ENCODE data around the gene STX8.

Gene STX8

DNA sequence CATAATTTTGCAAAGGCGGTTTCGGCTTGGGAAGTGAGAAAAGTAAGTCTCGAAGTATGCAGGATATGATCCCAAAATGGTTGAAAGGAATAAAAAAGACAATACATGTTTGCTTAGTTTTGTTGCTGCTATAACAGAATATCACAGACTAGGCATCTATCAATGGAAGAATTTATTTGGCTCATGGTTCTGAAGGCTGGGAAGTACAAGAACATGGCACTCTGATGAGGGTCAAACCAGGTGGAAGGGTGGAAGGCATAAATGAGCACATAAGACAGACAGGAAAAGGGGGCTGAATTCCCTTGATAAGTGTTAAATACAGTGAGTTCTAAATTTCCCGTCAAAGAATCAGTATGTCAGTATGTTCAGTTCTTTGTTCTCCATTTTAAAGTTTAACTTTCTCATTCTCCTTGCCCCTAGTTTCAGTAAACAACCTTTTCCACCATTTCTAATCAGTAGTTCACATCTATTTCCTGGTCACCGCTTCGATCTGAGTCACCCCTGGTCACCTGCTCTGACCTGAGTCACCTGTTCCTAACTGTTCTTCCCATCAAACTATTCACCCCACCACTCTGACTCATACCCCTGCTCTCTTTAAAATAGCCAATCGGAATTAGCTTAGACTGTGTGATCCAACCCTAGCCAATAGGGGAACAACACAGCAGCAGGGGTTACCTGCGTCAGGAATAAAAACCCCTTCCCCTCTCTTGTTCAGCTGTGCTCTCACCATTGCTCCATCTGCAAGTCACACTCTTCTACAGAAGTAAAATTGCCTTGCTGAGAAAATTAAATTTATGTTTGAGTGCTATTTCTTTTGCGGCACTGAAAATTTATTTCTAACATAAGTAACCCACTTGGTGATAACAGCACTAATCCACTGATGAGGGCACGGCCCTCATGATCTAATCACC is 240.8 kb downstream of the STX8 start:
- no peak for DNase-seq

DNA sequence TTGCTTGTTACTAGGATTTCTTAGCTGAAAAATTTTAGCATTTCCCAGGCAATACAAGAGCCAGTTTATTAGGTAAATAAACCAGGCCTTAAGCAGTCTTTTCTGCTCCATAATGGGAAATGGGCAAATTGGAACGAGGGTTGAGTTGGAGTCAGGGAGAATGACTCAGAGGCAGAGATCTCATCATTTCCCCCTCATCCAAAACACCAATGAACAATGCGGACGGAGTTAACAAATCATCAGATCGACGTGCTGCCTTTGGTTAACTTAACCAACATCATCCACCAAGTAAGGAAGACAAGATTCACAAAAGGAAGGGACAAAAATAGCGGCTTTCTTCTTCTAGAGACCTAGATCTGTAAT is 243.5 kb downstream of the STX8 start:
- DNase-seq = no peak

DNA sequence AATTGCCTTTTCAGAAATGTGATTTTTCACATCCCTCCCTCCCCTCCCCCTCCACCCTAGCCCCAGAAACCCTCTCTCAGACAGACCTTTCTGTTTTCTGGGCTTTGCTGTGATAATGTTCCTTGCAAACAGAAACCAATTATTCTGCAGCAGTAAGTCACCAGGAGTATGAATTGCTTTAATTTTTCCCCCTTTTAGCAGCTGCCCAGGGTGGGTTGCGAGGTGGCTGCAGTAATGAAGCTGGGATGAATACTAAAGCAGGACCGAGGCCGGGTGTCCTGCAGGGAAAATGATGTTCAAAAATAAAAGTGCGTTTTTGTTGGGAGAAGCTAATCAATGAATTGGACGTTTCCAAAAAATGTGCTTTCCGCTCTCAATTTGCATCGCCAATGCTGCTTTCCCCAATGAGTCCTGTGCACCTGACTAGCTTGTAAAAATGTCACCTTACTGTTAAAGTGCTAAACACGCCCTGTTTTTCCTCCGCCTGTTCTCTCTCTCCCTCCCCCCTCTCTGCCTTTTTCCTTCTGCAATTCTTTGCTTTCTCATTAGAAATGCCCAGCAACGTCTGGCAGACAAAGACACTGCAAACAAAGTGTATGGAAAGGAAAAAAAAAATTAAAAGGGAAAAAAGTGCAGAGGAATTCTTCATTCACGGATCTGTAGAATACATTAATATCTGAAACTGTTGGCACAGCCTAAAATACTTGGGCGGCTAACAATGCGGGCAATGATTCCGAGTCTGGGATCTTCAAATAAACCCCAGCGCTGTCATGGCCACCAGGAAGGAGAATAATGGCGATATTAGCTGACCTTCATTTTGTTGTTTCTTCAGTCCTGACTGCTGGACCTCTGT is 244.1 kb downstream of the STX8 start:
- no peak for DNase-seq

DNA sequence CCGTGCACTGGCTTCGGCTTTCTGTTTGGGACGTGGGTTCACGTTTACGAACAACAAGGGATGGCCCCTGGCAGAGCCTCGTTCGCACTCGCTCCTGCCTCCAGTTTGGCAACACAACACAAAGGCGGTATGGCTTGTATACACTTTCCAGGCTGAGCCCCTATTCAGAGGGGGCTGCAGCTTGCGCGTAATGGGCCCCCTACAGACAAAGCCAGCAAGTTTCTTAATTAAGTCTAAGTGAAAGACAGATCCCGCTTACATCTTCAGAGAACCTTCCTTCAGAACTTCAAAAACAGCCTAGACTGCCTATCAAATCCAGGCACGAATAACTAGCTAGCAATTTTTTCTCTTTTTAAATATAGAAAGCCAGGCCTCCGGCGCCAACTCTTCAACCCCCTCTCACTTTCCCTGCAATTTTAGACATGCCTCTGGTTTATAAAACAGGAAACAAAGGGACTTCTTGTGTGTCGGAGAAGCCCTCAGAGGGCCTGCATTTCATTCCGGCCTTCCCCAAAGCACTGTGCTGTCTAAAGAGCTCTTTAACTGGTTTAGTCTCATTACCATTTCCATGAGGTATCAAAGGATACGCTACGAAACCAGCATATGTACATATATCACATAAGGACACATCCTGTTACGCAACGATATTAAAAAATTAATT is 244.9 kb downstream of the STX8 start:
- DNase-seq = no peak

DNA sequence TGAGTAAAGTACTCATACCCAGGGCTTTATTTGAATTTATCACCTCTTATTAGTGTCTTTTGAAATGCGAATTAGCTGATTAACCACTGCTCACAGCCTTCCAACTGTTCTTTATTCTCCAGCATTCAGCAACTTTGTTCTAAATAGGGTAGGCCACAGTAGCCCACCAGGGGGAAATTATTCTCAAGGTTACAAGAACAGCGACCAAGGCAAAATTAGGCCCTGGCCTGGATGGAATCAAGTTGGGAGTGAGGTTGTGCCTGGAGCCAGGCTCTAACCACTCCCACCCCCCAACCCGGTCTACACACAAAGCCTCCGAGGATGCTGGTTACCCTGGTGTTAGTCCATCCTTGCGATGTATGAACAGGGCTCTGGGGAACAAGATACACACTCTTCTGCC is 245.5 kb downstream of the STX8 start:
- DNase-seq = no peak

DNA sequence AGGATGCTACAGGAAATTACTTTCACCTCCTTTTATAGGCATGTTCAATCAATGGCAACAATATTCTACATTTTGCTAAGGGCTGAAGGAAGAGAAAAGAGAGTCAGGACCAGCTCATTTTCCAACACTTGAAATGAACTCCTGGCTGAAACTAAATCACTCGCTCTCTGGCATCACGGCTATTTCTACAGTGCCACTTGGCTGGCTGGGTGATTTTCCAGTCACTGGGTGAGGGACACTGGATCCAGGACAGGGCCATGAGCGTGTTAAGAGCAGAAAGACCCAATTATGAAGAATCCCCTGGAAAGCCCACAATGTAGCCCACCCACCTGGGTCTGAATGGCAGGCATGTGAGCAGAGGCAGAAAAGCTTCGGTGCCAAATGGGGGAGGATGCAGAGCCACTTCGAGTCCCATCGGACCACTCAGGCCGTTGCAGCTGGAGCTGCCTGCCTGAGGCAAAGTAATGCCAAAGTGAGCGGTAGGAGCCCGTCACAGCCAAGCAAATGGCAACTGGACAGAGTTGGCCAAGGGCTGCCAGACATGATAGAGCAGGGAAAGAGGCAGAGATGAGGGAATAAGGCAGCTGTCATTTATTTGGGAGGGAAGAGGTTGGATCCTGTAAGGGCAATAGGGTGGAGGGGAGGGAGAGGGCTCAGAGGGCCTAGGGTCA is 246.2 kb downstream of the STX8 start:
- no peak for DNase-seq

DNA sequence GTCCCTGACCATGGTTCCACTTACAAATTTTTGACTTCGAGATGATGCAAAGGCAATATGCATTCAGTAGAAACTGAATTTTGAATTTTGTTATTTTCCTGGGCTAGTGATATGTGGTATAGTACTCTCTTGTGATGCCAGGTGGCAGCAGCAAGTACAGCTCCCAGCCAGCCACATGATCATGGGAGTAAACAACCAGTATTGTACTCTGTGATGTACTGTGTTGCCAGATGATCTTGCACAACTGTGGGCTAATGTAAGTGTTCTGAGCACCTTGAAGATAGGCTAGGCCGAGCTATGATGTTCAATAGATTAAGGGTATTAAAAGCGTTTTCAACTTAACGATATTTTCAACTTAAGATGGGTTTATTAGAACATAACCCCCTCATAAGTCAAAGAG is 250.8 kb downstream of the STX8 start:
- no peak for DNase-seq

DNA sequence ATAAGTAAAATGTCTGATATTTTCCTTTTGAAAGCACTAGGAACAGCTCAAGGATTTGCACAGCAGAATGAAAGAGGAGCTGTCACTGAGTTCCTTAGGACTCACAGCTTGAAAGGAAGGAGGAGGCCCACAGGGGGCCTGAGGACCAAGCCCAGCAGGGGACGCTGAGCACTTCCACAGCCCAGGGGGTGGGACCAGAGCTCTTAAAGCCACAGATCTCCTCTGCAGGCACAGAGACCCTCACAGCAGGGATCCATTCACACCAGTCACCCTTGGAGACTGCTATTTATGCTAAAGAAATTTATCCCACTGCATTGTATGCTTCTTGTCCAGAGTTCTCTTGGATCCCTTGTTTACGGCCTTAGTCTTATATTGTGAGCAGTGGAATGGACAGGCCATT is 253.3 kb downstream of the STX8 start:
- DNase-seq = no peak

DNA sequence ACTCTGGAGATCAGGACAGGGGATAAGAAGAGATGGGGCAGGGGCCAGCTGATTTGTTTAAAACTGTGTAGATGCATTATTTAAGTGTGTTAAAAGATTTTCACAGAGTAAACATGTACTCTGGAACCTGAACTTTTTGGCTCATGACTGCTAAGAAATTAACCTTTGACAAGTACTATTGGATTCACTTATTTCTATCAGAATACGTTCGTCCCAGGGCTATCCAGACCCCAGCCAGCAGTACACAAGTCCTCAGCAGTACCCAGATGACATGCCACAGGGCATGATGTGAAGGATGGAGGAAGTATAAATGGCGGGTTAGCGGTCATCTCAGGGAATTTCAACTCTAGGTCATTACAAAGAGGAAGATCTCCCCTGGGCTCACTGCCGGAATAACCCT is 253.7 kb downstream of the STX8 start:
- no peak for DNase-seq

DNA sequence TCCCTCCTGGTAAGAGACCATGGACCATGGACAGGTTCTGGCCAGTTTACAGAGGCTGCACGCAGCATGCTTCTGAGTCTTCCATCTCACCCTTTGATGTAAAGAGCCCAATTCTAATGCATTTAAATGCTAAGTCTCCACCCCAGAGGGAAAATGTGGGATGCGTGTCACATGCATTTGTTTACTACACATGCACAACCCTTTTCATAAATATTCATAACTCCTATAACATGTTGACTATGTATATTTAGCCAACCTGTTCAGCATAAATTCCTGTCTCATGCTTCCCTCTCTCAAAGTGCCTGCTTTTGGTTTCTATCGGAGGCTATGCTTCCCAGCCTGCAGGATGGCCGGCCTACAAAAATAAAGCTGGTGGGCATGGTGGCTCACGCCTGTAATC is 260.3 kb downstream of the STX8 start:
- no peak for DNase-seq

DNA sequence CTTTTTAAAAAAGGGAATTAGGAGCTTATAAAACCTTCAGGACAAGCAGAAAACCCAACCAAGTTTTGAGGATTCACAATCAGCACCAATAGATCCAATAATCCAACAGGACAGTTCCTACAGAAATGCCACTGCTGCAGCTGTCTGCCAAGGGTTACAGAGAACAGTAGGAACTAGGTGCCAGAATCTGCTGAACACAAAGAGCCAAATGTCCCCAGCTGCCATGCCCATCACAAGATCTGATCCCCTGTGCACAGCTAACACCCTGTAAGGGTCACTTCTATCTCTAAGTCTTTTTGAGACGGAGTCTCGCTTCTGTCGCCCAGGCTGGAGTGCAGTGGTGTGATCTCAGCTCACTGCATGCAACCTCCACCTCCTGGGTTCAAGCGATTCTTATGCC is 262.3 kb downstream of the STX8 start:
- no peak for DNase-seq

DNA sequence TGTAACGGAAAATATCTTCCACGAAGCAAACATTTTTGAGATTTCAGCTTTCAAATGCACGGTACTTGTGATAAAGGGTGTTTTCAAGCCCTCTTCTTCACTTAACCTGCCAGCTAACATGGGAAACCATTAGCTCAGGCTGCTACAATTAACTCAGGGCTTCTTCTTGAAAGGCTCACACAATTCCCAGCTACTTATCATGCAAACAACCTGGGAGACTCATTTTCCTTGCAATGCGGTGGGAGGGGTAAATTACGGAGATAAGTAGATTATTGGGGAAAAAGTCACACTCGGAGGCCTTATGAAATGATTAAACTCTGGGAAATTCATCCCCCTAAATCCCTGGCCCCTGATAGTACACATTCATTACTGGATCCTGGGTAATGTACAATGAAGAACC is 266.4 kb downstream of the STX8 start:
- DNase-seq = no peak

DNA sequence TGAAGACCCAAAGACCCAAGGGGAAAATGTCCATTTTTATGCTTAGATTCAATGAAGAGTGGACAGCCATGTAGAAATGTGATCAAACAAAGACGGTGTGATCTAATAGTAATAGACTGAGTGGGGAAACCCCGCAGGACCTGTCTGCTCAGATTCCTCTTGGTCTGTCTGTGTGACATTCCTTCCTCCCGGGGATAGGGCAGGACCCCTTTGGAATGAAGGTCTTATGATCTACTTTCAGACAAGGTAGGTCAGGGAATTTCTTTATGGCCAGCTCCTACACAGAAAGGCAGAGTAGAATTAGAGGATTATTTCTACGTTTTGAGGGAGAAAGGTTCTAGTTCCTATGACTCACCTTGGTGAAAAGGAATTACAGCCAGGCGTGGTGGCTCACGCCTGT is 267.6 kb downstream of the STX8 start:
- DNase-seq = no peak

DNA sequence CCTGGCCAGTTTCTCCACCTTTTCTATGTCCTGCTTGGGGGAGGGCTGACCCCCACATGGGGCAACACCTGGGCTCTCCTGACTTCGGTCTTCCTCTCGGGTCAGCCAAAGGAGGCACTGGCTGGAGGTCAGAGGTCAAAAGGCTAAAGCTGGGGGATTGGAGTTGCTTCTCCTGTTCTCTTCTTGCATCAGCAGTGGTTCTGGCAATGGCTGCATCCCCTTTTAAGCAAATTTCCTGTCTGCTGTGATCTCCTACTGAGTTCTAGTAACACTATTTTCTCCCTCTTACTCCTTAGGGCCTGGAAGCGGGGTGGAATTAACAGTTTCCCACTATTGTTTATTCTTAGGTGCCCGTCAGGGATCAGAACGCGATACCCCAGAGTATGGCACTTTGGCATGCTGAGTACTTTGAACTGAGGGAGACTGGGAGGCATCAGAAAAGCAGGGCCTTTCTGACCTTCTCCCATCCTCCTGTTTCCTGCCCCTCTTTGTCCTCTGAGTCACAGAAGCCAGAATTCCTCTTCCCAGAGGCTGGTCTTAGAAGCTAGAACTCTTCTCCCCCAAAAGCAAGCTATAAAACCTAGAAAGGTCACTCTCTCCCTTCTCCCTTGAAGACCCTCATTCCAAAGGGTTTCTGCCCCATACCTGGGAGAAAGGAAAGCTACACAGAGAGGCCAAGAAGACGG is 268.2 kb downstream of the STX8 start:
- no peak for DNase-seq

DNA sequence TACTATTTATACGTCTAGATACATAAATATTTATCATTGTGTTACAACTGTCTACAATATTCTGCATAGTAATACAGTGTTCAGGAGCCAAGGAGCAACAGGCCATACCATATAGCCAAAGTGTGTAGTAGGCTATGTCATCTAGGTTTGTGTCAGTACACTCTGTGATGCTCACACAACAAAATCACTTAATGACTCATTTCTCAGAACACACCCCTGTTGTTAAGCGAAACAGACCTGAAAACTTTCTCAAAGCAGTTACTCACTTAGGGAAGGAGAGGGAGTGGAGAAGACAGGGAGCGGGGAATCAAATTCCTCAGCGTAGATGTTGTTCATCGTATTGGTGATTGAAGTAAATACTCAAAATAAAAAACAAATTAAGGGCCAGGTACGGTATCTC is 269.5 kb downstream of the STX8 start:
- no peak for DNase-seq

DNA sequence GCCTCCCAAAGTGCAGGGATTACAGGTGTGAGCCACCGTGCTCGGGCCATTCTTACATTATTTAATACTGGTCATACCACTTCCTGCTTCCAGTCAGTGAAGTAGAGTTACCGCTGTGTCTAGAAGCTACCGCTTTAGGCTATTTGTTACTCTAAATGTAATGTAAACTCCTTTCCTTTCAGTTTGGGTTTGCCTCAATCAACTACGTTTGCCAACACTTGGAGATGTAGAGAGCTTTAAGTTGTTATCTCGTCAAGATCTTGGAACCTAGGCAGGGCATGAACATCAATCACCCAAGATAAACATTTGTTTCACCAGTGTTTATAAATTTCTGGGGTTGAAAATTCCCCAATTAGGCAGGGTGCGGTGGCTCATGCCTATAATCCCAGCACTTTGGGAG is 275.9 kb downstream of the STX8 start:
- DNase-seq = no peak

DNA sequence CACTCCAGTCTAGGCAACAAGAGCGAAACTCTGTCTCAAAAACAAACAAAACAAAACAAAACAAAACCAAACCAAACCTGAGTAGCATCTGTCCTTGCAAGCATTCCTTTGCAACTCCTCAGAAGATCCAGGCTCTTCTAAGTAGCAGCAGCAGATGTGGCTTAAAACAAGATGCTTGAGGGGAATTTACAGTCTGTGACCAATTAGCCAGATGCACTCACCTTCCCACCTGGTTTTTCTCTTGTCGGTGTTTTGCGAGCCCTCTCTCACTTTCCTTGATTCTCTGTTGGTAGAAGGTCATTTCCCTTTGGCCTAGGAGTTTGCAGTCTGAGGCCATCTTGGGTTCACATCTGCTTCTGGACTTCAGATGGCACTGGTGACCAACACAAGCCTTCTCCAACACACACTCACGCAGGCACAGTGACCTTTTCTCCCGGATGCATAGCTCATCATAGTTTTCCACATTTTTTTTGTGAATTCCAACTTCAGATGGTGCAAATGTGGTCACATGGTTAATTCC is 276.8 kb downstream of the STX8 start:
- DNase-seq = no peak

DNA sequence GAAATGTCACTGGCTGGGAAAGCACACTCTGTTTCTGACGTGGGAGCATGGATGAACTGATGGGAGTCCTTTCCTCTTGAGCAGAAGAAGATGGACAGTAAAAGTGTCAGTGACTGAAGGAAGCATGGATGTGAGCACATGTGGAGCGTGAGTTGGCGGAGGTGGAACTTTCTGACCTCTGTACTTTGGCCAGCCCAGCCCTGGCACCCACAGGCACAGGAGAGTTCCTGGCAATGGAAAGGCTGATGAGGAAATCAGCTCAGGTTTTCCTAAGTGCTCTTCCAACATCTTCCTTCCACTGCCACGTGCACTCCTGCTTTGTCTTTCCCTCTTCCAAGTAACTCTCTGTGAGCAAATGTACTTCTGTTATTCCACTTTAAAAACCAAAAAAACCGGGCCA is 277.5 kb downstream of the STX8 start:
- DNase-seq = no peak

DNA sequence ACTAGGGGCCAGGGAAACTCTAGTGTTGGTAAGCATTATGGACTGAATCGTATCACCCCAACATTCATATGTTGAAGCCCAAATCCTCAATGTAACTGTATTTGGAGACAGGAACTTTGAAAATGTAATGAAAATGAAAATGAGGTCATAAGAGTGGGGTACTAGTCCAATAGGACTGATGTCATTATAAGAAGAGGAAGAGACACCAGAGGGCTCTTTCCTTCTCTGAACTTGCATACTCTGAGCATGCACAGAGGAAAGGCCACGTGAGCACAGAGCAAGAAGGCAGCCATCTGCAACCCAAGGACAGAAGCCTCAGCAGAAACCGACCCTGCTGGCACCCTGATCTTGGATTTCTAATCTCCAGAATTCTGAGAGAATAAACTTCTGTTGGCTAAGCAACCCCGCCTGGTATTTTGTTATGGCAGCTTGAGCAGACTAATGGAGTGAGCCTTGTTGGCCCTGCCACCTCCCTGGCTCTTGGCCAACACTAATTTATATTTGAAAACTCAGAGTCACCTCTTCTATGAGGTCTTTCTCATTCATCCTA is 280.9 kb downstream of the STX8 start:
- DNase-seq = no peak

DNA sequence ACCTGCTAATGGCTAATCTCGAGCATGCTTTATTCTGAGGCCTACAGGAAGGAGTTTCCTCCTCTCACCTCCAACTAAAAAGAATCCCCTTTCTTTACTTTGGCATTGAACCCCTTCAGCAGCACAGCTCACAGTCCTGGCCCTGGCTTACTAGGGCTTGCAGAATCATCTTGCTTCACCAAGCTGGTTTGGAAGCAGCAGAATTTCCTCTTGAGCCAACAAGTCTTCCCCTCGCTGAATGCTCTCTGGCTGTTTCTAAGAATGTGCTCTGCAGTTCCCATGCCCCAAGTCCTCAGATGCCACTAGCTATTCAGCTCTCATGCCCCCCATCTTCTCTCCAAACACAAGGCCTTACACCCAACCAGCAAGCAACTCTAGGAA is 283.1 kb downstream of the STX8 start:
- no peak for DNase-seq

DNA sequence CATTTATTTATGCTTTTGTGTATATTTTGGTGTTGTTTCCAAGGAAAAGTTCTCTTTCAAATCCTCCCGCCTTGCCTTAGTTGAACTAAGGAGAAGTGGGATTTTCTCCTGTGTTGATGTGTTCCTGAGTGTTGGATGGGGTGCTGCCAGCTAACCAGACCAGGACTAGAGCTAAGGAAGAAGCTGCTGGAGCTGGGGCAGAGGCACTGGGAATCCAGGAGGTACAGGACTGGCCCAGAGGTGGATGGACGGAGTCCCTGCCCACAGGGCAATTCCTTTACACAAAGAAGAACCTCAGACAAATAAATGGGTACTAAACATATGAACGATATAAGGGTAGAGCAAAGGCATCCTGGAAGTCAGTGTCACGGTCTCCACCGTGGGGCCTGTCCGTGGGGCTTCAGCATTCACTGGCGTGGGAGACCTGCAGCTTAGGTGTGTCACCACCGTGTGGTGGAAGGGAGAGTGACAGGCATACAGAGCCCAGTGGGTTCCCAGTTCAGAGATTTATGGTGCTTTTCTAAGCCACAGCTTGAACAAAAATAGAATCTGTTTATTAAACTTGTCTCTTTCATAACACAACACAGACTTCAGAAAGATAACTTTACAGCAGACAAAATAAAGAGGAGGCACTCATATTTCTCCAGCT is 283.6 kb downstream of the STX8 start:
- peak; percentile 46 for DNase-seq
